ENCODE results near the gene TRNAU1AP. TPM values are rescaled to one million over a fixed set of nuclear protein-coding genes. Genes with fewer than 3 reads are reported as not detected.
"Not testable (repeated sequence)": the region's sequence is repeated elsewhere in the genome, so short reads cannot be mapped to it uniquely, and the experiment has no call there.

Gene TRNAU1AP
- total RNA-seq, 1 donor: 29.7 TPM

DNA sequence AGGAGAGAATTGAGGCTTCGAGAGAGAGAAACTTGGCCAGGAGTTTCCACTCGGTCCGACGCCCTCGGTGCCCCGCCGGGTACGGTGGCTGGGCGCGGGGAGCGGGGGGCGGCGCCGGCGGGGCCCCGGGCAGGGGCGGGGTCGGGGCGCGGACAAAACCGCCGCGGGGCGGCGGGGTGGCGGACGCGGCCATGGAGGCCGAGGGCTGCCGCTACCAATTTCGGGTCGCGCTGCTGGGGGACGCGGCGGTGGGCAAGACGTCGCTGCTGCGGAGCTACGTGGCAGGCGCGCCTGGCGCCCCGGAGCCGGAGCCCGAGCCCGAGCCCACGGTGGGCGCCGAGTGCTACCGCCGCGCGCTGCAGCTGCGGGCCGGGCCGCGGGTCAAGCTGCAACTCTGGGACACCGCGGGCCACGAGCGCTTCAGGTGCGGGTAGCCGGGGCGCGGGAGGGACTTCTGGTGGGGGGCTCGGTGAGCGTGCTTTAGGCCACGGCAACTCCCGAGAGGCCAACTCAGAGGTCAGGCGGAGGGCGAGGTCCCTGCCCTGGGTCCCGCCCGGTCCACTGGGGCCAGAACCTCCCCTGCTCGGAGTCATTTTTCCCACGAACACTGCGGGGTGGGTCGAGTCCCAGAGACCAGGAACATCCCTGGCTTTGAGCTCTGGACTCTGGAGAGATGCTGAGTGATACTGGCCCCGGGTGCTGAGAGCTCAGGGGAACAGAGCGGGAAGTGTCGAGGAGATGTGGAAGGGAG lies 39.6 kb downstream of the TRNAU1AP start:
- TF ChIP-seq, protein P1, sequence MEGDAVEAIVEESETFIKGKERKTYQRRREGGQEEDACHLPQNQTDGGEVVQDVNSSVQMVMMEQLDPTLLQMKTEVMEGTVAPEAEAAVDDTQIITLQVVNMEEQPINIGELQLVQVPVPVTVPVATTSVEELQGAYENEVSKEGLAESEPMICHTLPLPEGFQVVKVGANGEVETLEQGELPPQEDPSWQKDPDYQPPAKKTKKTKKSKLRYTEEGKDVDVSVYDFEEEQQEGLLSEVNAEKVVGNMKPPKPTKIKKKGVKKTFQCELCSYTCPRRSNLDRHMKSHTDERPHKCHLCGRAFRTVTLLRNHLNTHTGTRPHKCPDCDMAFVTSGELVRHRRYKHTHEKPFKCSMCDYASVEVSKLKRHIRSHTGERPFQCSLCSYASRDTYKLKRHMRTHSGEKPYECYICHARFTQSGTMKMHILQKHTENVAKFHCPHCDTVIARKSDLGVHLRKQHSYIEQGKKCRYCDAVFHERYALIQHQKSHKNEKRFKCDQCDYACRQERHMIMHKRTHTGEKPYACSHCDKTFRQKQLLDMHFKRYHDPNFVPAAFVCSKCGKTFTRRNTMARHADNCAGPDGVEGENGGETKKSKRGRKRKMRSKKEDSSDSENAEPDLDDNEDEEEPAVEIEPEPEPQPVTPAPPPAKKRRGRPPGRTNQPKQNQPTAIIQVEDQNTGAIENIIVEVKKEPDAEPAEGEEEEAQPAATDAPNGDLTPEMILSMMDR (IDR thresholded peaks at IDR 0.05; ENCODE audit: insufficient read depth, low read length): no peak
- no peak for DNase-seq (ENCODE audit: low read depth)
- peak overlapping the region; percentile 57 for H3K4me3 ChIP-seq (ENCODE audit: low read depth, low read length)

DNA sequence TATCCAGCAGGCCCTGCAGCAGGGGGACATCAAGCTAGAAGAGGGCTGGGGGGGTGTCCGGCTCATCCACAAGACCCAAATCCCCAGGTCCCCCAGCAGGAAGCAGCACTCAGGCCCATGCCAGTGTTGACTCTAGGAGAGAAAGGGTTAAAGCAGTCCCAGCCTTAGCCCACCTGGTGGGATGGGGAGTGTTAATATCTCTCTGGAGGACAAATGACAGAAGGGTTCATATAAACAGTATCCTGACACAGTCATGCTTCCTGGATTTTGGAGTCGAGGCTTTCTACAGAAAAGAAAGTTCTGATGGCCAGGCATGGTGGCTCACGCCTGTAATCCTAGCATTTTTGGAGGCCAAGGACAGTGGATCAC lies 41.1 kb downstream of the TRNAU1AP start:
- not testable (repeated sequence) for DNase-seq (ENCODE audit: low read depth); H3K4me3 ChIP-seq (ENCODE audit: low read depth, low read length)

DNA sequence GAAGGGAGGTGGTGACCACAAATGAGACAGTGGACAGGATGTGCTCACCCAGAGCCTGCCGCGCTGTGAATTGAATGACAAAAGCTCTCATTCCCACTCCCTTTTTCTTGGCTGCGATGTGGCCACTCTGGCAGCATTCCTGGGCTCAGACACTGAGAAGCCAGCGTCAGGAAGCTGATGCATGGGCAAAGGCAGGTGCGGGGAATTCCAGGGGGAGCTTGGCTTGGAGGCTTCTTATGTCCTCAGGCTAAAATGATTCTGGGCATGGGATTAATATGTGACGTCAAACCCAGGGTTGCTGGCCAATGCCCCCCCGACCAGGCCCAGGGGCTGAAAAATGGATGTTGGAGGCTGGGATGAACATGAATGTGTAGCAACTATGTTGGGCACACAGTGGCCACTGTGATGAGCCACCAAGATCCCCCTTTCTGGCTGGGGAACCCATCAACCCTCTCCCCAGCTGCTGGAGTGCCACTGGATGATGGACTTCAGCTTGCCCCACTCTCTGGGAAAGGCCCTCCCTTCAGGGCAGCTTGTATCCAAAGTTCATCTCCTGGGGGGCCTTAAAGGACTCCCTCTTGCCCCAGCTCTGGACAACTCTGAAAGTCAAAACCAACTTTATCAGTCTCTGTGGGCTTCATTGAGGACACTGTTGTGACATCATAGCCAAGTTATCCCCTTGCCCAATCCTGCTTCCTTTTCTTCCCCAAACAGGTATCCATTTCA lies 42.0 kb downstream of the TRNAU1AP start:
- DNase-seq (ENCODE audit: low read depth): peak; percentile 84
- not testable (repeated sequence) for H3K4me3 ChIP-seq (ENCODE audit: low read depth, low read length)

DNA sequence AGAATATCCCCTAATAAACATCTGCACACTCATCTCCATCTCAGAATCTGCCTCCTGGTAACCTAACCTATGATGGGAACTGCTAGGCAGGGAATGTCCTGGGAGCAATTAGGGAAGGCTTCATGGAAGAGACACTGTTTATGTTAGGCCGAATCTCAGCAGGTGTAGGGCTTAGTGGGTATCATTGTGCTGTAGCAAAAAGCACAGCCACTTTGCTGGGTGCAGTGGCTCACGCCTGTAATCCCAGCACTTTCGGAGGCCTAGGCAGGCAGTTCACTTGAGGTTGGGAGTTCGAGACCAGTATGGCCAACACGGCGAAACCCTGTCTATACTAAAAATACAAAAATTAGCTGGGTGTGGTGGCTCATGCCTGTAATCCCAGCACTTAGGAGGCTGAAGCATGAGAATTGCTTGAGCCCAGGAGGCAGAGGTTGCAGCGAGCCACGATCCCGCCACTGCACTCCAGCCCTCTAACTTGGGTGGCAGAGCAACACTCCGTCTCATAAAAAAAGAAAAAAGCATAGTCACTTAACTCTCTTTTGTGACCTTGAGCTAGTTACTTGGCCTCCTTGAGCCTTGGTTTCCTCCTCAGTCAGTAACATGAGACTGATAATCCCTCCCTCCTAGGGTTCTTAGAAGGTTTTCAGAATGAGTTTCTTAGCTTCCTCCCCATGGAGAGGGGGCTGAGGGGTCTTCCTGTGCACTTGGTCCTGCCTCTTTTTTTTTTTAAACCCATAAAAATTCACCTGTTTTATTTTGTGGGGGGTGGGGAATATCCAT lies 42.7 kb downstream of the TRNAU1AP start:
- H3K4me3 ChIP-seq (ENCODE audit: low read depth, low read length): no peak overlapping the region
- no peak for DNase-seq (ENCODE audit: low read depth)
- TF ChIP-seq, protein P1 (IDR thresholded peaks at IDR 0.05; ENCODE audit: insufficient read depth, low read length): no peak

DNA sequence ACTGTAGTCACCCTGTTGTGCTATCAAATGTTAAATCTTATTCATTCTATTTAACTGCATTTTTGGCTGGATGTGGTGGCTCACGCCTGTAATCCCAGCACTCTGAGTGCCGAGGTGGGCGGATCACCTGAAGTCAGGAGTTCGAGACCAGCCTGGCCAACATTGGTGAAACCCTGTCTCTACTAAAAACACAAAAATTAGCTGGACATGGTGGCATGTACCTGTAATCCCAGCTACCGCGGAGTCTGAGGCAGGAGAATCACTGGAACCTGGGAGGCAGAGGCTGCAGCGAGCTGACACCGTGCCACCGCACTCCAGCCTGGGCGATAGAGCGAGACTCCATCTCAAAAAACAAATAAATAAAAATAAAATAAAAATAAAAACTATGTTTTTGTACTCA lies 43.4 kb downstream of the TRNAU1AP start:
- not testable (repeated sequence) for H3K4me3 ChIP-seq (ENCODE audit: low read depth, low read length); DNase-seq (ENCODE audit: low read depth)

DNA sequence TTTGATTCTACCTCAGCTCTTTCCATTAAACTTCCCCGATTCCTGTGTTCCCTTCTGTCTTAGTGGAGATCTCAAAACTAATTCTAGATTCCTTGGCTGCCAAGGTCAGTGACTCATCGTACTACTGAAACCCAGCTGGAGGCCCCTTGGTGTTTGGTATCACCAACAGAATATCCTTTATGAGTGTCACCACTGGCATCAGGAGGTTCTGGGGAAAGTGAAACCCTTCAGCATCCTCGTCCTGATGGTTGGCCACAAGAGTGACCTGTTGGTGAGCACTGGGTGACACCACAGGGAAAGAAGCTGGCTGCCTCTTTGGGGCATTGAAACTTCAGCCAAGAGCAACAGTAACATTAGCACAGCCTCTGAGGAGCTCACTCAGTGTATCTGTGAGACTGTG lies 48.8 kb downstream of the TRNAU1AP start:
- H3K4me3 ChIP-seq (ENCODE audit: low read depth, low read length): no peak overlapping the region
- DNase-seq (ENCODE audit: low read depth): peak; percentile 85
- TF ChIP-seq, protein P1 (IDR thresholded peaks at IDR 0.05; ENCODE audit: insufficient read depth, low read length): no peak

DNA sequence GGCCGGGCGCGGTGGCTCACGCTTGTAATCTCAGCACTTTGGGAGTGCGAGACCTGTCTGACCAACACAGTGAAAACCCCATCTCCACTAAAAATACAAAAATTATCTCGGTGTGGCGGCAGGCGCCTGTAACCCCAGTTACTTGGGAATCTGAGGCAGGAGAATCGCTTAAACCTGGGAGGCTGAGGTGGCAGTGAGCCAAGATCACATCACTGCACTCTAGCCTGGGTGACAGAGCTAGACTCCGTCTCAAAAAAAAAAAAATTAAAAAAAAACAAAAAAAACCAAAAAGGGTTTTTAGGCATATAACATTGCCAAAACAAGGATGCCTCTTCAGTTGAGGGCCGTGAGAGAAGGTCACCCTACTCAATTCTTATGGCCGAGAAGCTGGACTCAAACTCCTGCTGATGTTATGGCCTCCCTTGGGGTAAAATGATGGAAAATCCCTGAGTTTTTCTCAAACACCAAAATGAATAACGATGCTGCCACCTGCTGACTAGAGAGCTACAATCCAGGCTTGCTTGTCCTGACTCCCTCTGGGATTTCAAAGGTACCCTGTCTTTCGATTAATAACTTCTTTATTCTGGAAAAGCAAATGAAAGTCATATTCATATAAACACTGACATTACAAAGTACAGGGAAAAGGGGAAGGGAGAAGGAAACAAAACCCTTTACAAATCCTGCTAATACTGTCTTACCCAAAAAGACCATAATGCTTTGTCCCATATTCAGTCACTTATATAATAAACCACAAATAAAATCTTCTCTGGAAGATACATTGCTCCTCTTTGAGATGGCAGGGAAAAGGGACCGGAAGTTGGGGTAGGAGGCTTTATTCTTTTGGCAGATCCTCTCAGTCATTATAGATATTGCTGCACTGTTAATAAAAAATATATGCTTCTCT lies 49.9 kb downstream of the TRNAU1AP start:
- no peak overlapping the region for H3K4me3 ChIP-seq (ENCODE audit: low read depth, low read length)
- DNase-seq (ENCODE audit: low read depth): peak; percentile 88
- TF ChIP-seq, protein P1 (IDR thresholded peaks at IDR 0.05; ENCODE audit: insufficient read depth, low read length): peak; percentile 77
